Measurements from ENCODE around the gene RBM42. TPM values are rescaled to one million over a fixed set of nuclear protein-coding genes. Genes with fewer than 3 reads are reported as not detected.

RBM42 gene
- total RNA-seq, 4 donors from 2014 or later = 45.1 to 75.9 (median 65.0) TPM

DNA sequence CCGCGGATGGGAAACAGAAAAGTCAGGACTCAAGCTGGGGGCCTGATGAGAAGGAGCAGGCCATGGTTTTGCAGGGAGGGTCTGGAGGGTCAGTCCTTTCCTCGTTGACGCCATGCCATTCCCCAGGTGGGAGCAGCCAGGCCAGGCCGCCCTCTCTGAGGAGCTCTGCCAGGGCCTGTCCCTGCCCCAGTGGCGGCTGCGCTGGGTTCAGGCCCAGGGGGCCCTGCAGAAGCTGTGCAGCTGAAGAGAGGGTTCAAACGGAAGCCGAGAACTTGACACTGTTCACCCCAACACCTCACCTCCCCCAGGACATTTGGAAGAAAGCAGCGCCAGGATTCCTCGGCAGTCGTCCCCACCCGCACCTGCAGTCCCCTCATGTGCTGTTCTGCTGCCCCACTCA lies 6.1 kb upstream of the RBM42 start:
- peaks cover 35% of the 10 kb centered on the region for H3K36me3 ChIP-seq
- no peak for DNase-seq (ENCODE audit: low spot score in 2 of 2)
- H3K27ac ChIP-seq = no peak overlapping the region
- no peaks in the 10 kb centered on the region for H3K4me1 ChIP-seq
- H3K4me3 ChIP-seq = no peak overlapping the region
- 93% methylated on average over 13 of the region's 13 CpGs for WGBS
- H3K9me3 ChIP-seq = no peaks in the 10 kb centered on the region
- H3K27me3 ChIP-seq = no peaks in the 10 kb centered on the region
- TF ChIP-seq EP300 (IDR thresholded peaks at IDR 0.05) (no peak), POLR2A (IDR thresholded peaks at IDR 0.05) (no peak), POLR2AphosphoS5 (IDR thresholded peaks at IDR 0.05) (no peak)
- TF ChIP-seq, protein P1, sequence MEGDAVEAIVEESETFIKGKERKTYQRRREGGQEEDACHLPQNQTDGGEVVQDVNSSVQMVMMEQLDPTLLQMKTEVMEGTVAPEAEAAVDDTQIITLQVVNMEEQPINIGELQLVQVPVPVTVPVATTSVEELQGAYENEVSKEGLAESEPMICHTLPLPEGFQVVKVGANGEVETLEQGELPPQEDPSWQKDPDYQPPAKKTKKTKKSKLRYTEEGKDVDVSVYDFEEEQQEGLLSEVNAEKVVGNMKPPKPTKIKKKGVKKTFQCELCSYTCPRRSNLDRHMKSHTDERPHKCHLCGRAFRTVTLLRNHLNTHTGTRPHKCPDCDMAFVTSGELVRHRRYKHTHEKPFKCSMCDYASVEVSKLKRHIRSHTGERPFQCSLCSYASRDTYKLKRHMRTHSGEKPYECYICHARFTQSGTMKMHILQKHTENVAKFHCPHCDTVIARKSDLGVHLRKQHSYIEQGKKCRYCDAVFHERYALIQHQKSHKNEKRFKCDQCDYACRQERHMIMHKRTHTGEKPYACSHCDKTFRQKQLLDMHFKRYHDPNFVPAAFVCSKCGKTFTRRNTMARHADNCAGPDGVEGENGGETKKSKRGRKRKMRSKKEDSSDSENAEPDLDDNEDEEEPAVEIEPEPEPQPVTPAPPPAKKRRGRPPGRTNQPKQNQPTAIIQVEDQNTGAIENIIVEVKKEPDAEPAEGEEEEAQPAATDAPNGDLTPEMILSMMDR (IDR thresholded peaks at IDR 0.05) = no peak

DNA sequence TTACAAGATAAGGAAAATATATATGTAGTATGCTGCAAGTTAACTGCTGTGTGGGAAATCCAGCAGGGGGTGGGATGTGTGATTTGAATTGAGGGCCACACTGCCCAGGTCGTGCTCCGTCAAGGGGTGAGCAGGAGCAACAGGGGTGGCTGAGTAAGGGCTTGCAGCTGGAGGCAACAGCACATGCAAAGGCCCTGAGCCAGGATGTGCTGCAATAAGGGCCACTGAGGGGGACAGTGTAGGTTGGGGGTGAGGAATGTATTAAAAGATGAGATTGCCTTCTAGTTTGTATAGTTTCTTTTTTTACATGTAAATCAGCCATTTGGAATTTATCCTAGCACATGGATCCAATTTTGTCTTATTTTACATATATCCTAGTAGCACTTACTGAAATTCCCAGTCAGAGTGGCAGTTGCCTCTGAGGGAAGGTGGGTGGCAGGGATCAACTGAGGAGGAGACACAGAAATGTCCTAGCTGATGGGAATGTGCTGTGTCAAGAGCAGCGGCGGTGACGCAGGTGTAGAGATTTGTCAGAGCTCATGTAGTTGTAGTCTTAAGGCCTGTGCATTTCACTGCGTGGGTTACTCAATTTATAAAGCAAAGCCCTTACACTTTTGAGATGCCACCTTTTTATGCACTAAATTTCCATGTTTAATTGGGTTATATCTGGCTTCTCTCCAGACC lies 5.4 kb upstream of the RBM42 start:
- no peak for TF ChIP-seq POLR2AphosphoS5 (IDR thresholded peaks at IDR 0.05)
- TF ChIP-seq POLR2A (IDR thresholded peaks at IDR 0.05) = no peak
- TF ChIP-seq, protein P1 (IDR thresholded peaks at IDR 0.05) = no peak
- no peak for TF ChIP-seq EP300 (IDR thresholded peaks at IDR 0.05)
- H3K27me3 ChIP-seq = no peaks in the 10 kb centered on the region
- no peaks in the 10 kb centered on the region for H3K9me3 ChIP-seq
- H3K4me3 ChIP-seq = no peak overlapping the region
- peaks cover 28% of the 10 kb centered on the region for H3K36me3 ChIP-seq
- no peak overlapping the region for H3K27ac ChIP-seq
- H3K4me1 ChIP-seq = peaks cover 6% of the 10 kb centered on the region
- no peak for DNase-seq (ENCODE audit: low spot score in 2 of 2)
- 89% methylated on average over 6 of the region's 6 CpGs for WGBS

DNA sequence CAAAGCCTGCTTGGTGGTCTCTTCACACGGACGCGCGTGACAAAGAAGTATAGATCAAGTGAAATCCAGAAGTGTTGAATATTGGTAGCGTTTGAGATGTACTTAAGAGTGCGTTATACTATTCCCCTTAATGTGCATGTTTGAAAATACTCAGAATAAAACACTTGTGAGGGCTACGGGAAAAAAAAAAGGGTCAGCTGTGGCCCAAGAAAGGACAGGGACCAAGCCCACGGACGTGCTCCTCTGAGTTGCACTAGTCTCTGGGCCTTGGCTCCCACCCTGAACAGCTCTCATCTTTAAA lies 622 bp upstream of the RBM42 start:
- Histone ChIP-seq H3K27me3 (no peaks in the 10 kb centered on the region), H3K4me1 (peaks cover 19% of the 10 kb centered on the region), H3K27ac (peak overlapping the region; percentile 87), H3K36me3 (peaks cover 30% of the 10 kb centered on the region), H3K4me3 (peak overlapping the region; percentile 94), H3K9me3 (no peaks in the 10 kb centered on the region)
- WGBS = 10% methylated on average over 9 of the region's 9 CpGs
- TF ChIP-seq POLR2AphosphoS5 (IDR thresholded peaks at IDR 0.05) (no peak), EP300 (IDR thresholded peaks at IDR 0.05) (no peak), POLR2A (IDR thresholded peaks at IDR 0.05) (no peak)
- TF ChIP-seq, protein P1 (IDR thresholded peaks at IDR 0.05) = no peak
- no peak for DNase-seq (ENCODE audit: low spot score in 2 of 2)

DNA sequence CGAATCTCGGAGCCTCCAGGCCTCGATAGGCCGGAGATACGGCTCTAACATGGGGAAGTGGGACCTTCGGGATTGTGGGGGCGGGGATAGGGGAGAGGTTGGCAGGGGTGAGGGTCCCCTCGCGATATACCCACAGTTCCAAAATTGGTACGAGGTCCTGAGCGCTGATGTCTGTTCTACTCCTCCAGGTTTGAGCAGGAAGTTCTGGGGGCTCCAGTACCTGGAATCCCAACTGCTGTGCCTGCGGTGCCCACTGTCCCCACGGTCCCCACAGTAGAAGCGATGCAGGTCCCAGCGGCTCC lies 447 bp downstream of the RBM42 start:
- Histone ChIP-seq H3K36me3 (peaks cover 40% of the 10 kb centered on the region), H3K9me3 (no peaks in the 10 kb centered on the region), H3K27me3 (no peaks in the 10 kb centered on the region), H3K4me3 (peak overlapping the region; percentile 94), H3K4me1 (peaks cover 19% of the 10 kb centered on the region), H3K27ac (peak overlapping the region; percentile 87)
- whole genome bisulfite sequencing = 3% methylated on average over 12 of the region's 15 CpGs
- TF ChIP-seq, protein P1 (IDR thresholded peaks at IDR 0.05) = no peak
- no peak for DNase-seq (ENCODE audit: low spot score in 2 of 2)

DNA sequence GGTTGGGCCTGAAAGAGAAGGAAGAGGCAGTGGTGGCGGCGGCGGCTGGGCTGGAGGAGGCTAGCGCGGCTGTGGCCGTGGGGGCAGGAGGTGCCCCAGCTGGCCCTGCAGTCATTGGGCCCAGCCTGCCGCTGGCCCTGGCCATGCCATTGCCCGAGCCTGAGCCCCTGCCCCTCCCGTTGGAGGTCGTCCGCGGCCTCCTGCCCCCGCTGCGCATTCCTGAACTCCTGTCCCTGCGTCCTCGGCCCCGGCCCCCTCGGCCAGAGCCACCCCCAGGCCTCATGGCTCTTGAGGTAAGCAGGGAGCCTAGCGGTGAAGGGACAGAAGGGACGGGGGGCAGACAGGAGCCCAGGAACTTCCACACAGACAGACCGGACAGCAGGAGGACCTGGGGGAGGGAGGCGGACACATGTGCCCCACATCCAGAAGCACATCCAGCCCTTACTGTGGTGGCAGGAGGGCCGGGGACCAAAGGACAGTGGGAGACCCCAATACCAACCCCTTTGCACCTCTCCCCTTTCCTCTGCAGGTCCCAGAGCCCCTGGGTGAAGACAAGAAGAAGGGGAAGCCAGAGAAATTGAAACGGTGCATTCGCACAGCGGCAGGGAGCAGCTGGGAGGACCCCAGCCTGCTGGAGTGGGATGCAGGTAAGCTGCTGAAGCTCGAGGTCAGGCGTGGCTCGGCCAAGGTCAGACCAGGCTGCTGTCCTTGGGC lies 5.0 kb downstream of the RBM42 start:
- no peaks in the 10 kb centered on the region for H3K27me3 ChIP-seq
- H3K27ac ChIP-seq = no peak overlapping the region
- no peak overlapping the region for H3K4me3 ChIP-seq
- no peak for TF ChIP-seq POLR2A (IDR thresholded peaks at IDR 0.05)
- peaks cover 13% of the 10 kb centered on the region for H3K4me1 ChIP-seq
- 99% methylated on average over 15 of the region's 29 CpGs for WGBS
- no peak for DNase-seq (ENCODE audit: low spot score in 2 of 2)
- H3K36me3 ChIP-seq = peaks cover 80% of the 10 kb centered on the region
- no peaks in the 10 kb centered on the region for H3K9me3 ChIP-seq

Data from suprapubic skin (tissue), 4 donors.